NCI-H748 treated with DMSO at 0.1 percent for 48 hours (cell line): ENCODE measurements around the gene NUP160.
"Not testable (repeated sequence)": the region's sequence is repeated elsewhere in the genome, so short reads cannot be mapped to it uniquely, and the experiment has no call there.

ENCODE experiments used
- DNase-seq: peaks from one replicate; lab custom pipeline; 2025; lab: John Stamatoyannopoulos, UW

Gene NUP160

GRCh38 chr11:47847892-47848699, at the start of gene NUP160:
TSS of gene NUP160 (minus strand) at chr11:47848350. CDS start at chr11:47848318, 32 bp downstream.
- peak; percentile 50 for DNase-seq

- DNase-seq: no peak
Measured at GRCh38 chr11:47896199-47896598, 48.0 kb upstream of the NUP160 start.

- no peak for DNase-seq
Measured at GRCh38 chr11:47895035-47895434, 46.9 kb upstream of the NUP160 start.

GRCh38 chr11:47892546-47893276, 44.6 kb upstream of the NUP160 start:
- not testable (repeated sequence) for DNase-seq

- DNase-seq: no peak
Measured at GRCh38 chr11:47891886-47892285, 43.7 kb upstream of the NUP160 start.

GRCh38 chr11:47889714-47890441, 41.7 kb upstream of the NUP160 start:
- DNase-seq: no peak

- no peak for DNase-seq
Measured at GRCh38 chr11:47887910-47888569, 39.9 kb upstream of the NUP160 start.

GRCh38 chr11:47886096-47886495, 37.9 kb upstream of the NUP160 start:
- no peak for DNase-seq

GRCh38 chr11:47882437-47882836, 34.3 kb upstream of the NUP160 start:
- DNase-seq: not testable (repeated sequence)

- DNase-seq: no peak
Measured at GRCh38 chr11:47881145-47881544, 33.0 kb upstream of the NUP160 start.

- DNase-seq: no peak
Measured at GRCh38 chr11:47879259-47880158, 31.4 kb upstream of the NUP160 start.

- DNase-seq: not testable (repeated sequence)
Measured at GRCh38 chr11:47875858-47876257, 27.7 kb upstream of the NUP160 start.

GRCh38 chr11:47870404-47870803, 22.3 kb upstream of the NUP160 start:
- no peak for DNase-seq

- no peak for DNase-seq
Measured at GRCh38 chr11:47869544-47870393, 21.6 kb upstream of the NUP160 start.

GRCh38 chr11:47867823-47868222, 19.7 kb upstream of the NUP160 start:
- DNase-seq: no peak

- DNase-seq: not testable (repeated sequence)
Measured at GRCh38 chr11:47866892-47867291, 18.7 kb upstream of the NUP160 start.

GRCh38 chr11:47864901-47865300, 16.8 kb upstream of the NUP160 start:
- no peak for DNase-seq

GRCh38 chr11:47863898-47864430, 15.8 kb upstream of the NUP160 start:
- no peak for DNase-seq

GRCh38 chr11:47863189-47863897, 15.2 kb upstream of the NUP160 start:
- no peak for DNase-seq
